HepG2 (cell line): ENCODE measurements around the gene PRSS8. TPM values are rescaled to one million over a fixed set of nuclear protein-coding genes. Genes with fewer than 3 reads are reported as not detected.

Source experiments
- E2F1 ChIP-seq: sonication (generic); formaldehyde crosslinking; IDR thresholded peaks from 2 replicates; pipeline ENCODE4 v1.5.0; 2020; ENCODE audit warnings: missing genetic modification reagents
- GMEB2 ChIP-seq: IDR thresholded peaks from 2 replicates; pipeline ENCODE4 v1.6.1; 2016; ENCODE audit warnings: missing biosample characterization, missing genetic modification reagents, low read depth
- GZF1 ChIP-seq: sonication (generic); formaldehyde crosslinking; IDR thresholded peaks from 2 replicates; pipeline ENCODE4 v1.5.1; 2020; ENCODE audit warnings: mild to moderate bottlenecking, missing genetic modification reagents
- IRF9 ChIP-seq: sonication (generic); formaldehyde crosslinking; IDR thresholded peaks from 2 replicates; pipeline ENCODE4 v1.8.0; 2022; ENCODE audit warnings: missing genetic modification reagents, mild to moderate bottlenecking, borderline replicate concordance
- KLF13 ChIP-seq: sonication (generic); formaldehyde crosslinking; IDR thresholded peaks from 2 replicates; pipeline ENCODE4 v1.4.0; 2020; ENCODE audit warnings: mild to moderate bottlenecking, missing genetic modification reagents
- MAF1 ChIP-seq: sonication (generic); formaldehyde crosslinking; IDR thresholded peaks from 2 replicates; pipeline ENCODE4 v1.5.0; 2020; ENCODE audit warnings: missing genetic modification reagents, borderline replicate concordance
- MBNL3 ChIP-seq: fragments of 250-450 bp; sonication (Bioruptor Pico); conservative IDR thresholded peaks from 2 replicates; pipeline ENCODE4 v1.8.0; 2022; ENCODE audit warnings: mild to moderate bottlenecking, inconsistent platforms
- MED1 ChIP-seq: sonication (generic); formaldehyde crosslinking; IDR thresholded peaks from 2 replicates; pipeline ENCODE4 v1.4.0; 2020; ENCODE audit warnings: missing genetic modification reagents
- PRDM4 ChIP-seq: sonication (generic); formaldehyde crosslinking; IDR thresholded peaks from 2 replicates; pipeline ENCODE4 v1.9.0; 2021; ENCODE audit warnings: missing genetic modification reagents, borderline replicate concordance
- PTBP1 ChIP-seq: fragments of 200-400 bp; formaldehyde crosslinking; IDR thresholded peaks from 2 replicates; pipeline ENCODE4 v1.6.1; 2018; ENCODE audit warnings: low read length, low read depth; ENCODE audit not compliant: poor library complexity, severe bottlenecking
- TMF1 ChIP-seq: sonication (generic); formaldehyde crosslinking; IDR thresholded peaks from 2 replicates; pipeline ENCODE4 v1.8.1; 2022; ENCODE audit warnings: low read depth, missing genetic modification reagents
- TOPORS ChIP-seq: sonication (generic); formaldehyde crosslinking; IDR thresholded peaks from 2 replicates; pipeline ENCODE4 v1.8.0; 2023; ENCODE audit warnings: mild to moderate bottlenecking, missing genetic modification reagents
- ZBTB8A ChIP-seq: sonication (generic); formaldehyde crosslinking; IDR thresholded peaks from 2 replicates; pipeline ENCODE4 v1.4.0; 2020; ENCODE audit warnings: mild to moderate bottlenecking, low read depth, missing genetic modification reagents, borderline replicate concordance
- ZFP36L1 ChIP-seq: sonication (generic); formaldehyde crosslinking; IDR thresholded peaks from 2 replicates; pipeline ENCODE4 v1.8.0; 2022; ENCODE audit warnings: mild to moderate bottlenecking, missing genetic modification reagents, moderate library complexity
- ZKSCAN8 ChIP-seq: IDR thresholded peaks from 2 replicates; pipeline ENCODE4 v1.6.1; 2016; ENCODE audit warnings: borderline replicate concordance, missing genetic modification reagents, missing compliant biosample characterization
- ZMYM2 ChIP-seq: sonication (generic); formaldehyde crosslinking; IDR thresholded peaks from 2 replicates; pipeline ENCODE4 v1.8.0; 2022; ENCODE audit warnings: mild to moderate bottlenecking, missing genetic modification reagents
- ZNF558 ChIP-seq: sonication (generic); formaldehyde crosslinking; IDR thresholded peaks from 2 replicates; pipeline ENCODE4 v1.9.0; 2022; ENCODE audit warnings: mild to moderate bottlenecking, missing genetic modification reagents, borderline replicate concordance
- ZNF564 ChIP-seq: sonication (generic); formaldehyde crosslinking; IDR thresholded peaks from 2 replicates; pipeline ENCODE4 v1.8.1; 2023; ENCODE audit warnings: mild to moderate bottlenecking, missing genetic modification reagents
- ZNF572 ChIP-seq: sonication (generic); formaldehyde crosslinking; IDR thresholded peaks from 2 replicates; pipeline ENCODE4 v1.5.1; 2020; ENCODE audit warnings: mild to moderate bottlenecking, missing genetic modification reagents
- ZNF607 ChIP-seq: sonication (generic); formaldehyde crosslinking; IDR thresholded peaks from 2 replicates; pipeline ENCODE4 v1.5.1; 2020; ENCODE audit warnings: missing genetic modification reagents, mild to moderate bottlenecking, borderline replicate concordance
- polyA plus RNA-seq, 8 experiments: library from polyadenylated mRNA; depleted of rRNA in 3 of 8; stranded (reverse) in 7 of 8; unstranded in 1 of 8; fragments of >200 nt; fragmentation: Illumina TruSeq in 4 of 8; extraction: Trizol in 4 of 8; gene quantifications; 2 replicates each; pipeline versions ENCODE4 v1.2.1 to v1.2.3, GENCODE V29; 2011 to 2016; ENCODE audit warnings: low read depth in 4 of 8, missing spikeins in 1 of 8, mixed read lengths in 1 of 8; ENCODE audit not compliant: insufficient read depth in 1 of 8
- total RNA-seq, 5 experiments: library from RNA; depleted of rRNA; stranded (reverse); fragments of >200 nt; fragmentation: Illumina TruSeq; extraction: Trizol; gene quantifications; 2 replicates each; pipeline ENCODE4 v1.2.3, GENCODE V29; 2016; ENCODE audit warnings: low read depth in 1 of 5

PRSS8 gene
- total and polyA plus RNA-seq, 2 of the 13 experiments (the other 11 are each of a cell fraction or from before 2014, with no cell fraction given), result 2.6 to 7.2 TPM

- no peak for TF ChIP-seq PTBP1
- peak; percentile 84 for TF ChIP-seq PRDM4 (CRISPR knock-in tag)
- peak; percentile 94; the same call in 1 of the 2 replicates for TF ChIP-seq MAF1 (CRISPR knock-in tag)
- TF ChIP-seq ZNF572 (CRISPR knock-in tag), result peak; percentile 98
- TF ChIP-seq TOPORS (CRISPR knock-in tag), result peak; percentile 98
- TF ChIP-seq TMF1 (CRISPR knock-in tag), result peak; percentile 82
- TF ChIP-seq ZNF564 (CRISPR knock-in tag), result peak; percentile 88
- no peak; the same call in 1 of the 2 replicates for TF ChIP-seq GZF1 (CRISPR knock-in tag)
- TF ChIP-seq ZMYM2 (CRISPR knock-in tag), result no peak
- TF ChIP-seq MED1 (CRISPR knock-in tag), result peak; percentile 61
- TF ChIP-seq MBNL3 (CRISPR knock-in tag), result no peak; the same call in 1 of the 2 replicates
- peak; percentile 90; the same call in 1 of the 2 replicates for TF ChIP-seq ZNF558 (CRISPR knock-in tag)
- TF ChIP-seq ZBTB8A (CRISPR knock-in tag), result 0 out of 2 replicates have a peak, but pooled peaks have one; percentile 15
- TF ChIP-seq GMEB2 (CRISPR knock-in tag), result peak; percentile 77
- peak; percentile 88 for TF ChIP-seq KLF13
- no peak for TF ChIP-seq ZNF607 (CRISPR knock-in tag)
- no peak; the same call in 1 of the 2 replicates for TF ChIP-seq ZFP36L1 (CRISPR knock-in tag)
- TF ChIP-seq ZKSCAN8 (CRISPR knock-in tag), result peak; percentile 79
- peak; percentile 90; the same call in 1 of the 2 replicates for TF ChIP-seq IRF9
- no peak; the same call in 1 of the 2 replicates for TF ChIP-seq E2F1 (CRISPR knock-in tag)
These were observed 44.4 kb upstream of the PRSS8 start, which contains the start of gene FUS (continued) for GRCh38 chr16:31179747-31180459.
